Gastroesophageal sphincter (tissue), 4 donors: ENCODE measurements around the gene TSPEAR. TPM values are rescaled to one million over a fixed set of nuclear protein-coding genes. Genes with fewer than 3 reads are reported as not detected.
"Not testable (repeated sequence)": the region's sequence is repeated elsewhere in the genome, so short reads cannot be mapped to it uniquely, and the experiment has no call there.

Experiments
- ATAC-seq: fragments of 150-250 bp; one replicate; pipeline ENCODE4 v1.9.1; 2016; ENCODE audit warnings: mild to moderate bottlenecking, moderate library complexity
- H3K27ac ChIP-seq, 4 donors: fragments of 200-600 bp; sonication (generic) in 3 of 4; 1 replicate in 3 of 4; 2 replicates in 1 of 4; pipeline ENCODE4 v1.5.1; 2016 to 2019
- H3K27me3 ChIP-seq: fragments of 200-600 bp; sonication (generic); one replicate; pipeline ENCODE4 v1.5.1; 2019
- H3K36me3 ChIP-seq, 2 donors: fragments of 200-600 bp; sonication (generic); one replicate each; pipeline ENCODE4 v1.5.1; 2019; ENCODE audit warnings: control low read depth in 1 of 2
- H3K4me1 ChIP-seq, 3 donors: fragments of 200-600 bp; sonication (generic); 1 replicate in 2 of 3; 2 replicates in 1 of 3; pipeline ENCODE4 v1.5.1; 2016 to 2019; ENCODE audit warnings: control low read depth in 2 of 3
- H3K4me3 ChIP-seq, 2 donors: fragments of 200-600 bp; sonication (generic); one replicate each; pipeline ENCODE4 v1.5.1; 2019; ENCODE audit warnings: mild to moderate bottlenecking in 1 of 2, moderate library complexity in 1 of 2
- H3K9me3 ChIP-seq, 3 donors: fragments of 200-600 bp; sonication (generic); one replicate each; pipeline ENCODE4 v1.5.1; 2017 to 2019; ENCODE audit warnings: control low read depth in 2 of 3
- CTCF ChIP-seq, 4 experiments: fragments of 200-600 bp in 2 of 4; fragments of 450-650 bp in 2 of 4; sonication (generic) in 1 of 4; IDR thresholded peaks; one replicate each; pipeline ENCODE4 v1.5.1; 2017 to 2019; ENCODE audit warnings: antibody characterized with exemption in 4 of 4, mild to moderate bottlenecking in 2 of 4, moderate library complexity in 2 of 4
- EP300 ChIP-seq: sonication (generic); formaldehyde crosslinking; IDR thresholded peaks from one replicate; pipeline ENCODE4 v1.6.1; 2017; ENCODE audit warnings: antibody characterized with exemption, mild to moderate bottlenecking
- POLR2A ChIP-seq, 2 donors: fragments of 450-650 bp; IDR thresholded peaks; one replicate each; pipeline ENCODE4 v1.6.1; 2017; ENCODE audit warnings: antibody characterized with exemption in 2 of 2, mild to moderate bottlenecking in 2 of 2, moderate library complexity in 1 of 2
- POLR2AphosphoS5 ChIP-seq: sonication (generic); formaldehyde crosslinking; IDR thresholded peaks from one replicate; pipeline ENCODE4 v1.6.1; 2017; ENCODE audit warnings: antibody characterized with exemption
- whole genome bisulfite sequencing, 2 donors: methylation state at CpG; one replicate each; pipeline ENCODE4 v1.1.5; 2018; ENCODE audit warnings: low coverage in 1 of 2; 5-methylcytosine and 5-hydroxymethylcytosine counted together
- total RNA-seq, 4 donors: library from RNA; depleted of rRNA; stranded (reverse); fragments of >200 nt; gene quantifications; one replicate each; pipeline ENCODE4 v1.1.0, GENCODE V29; 2016

TSPEAR gene
- total RNA-seq, 4 donors from 2014 or later: not detected

GRCh38 chr21:44583089-44583799, 128.1 kb downstream of the TSPEAR start:
- Histone ChIP-seq H3K36me3 (no peaks in the 10 kb centered on the region), H3K4me1 (peaks cover 0 to 4% (median 0%) of the 10 kb centered on the region in 3 donors), H3K4me3 (no peak overlapping the region), H3K27me3 (peaks cover 42% of the 10 kb centered on the region), H3K27ac (no peak overlapping the region), H3K9me3 (peaks cover 0 to 43% (median 0%) of the 10 kb centered on the region in 3 donors)
- no peak for ATAC-seq
- 14 to 15% methylated on average over 10 to 11 of the region's 11 CpGs for WGBS, 2 donors
- TF ChIP-seq EP300: no peak
- TF ChIP-seq POLR2AphosphoS5: no peak
- no peak for TF ChIP-seq CTCF (IDR thresholded peaks at IDR 0.05)
- TF ChIP-seq POLR2A (IDR thresholded peaks at IDR 0.05): no peak

GRCh38 chr21:44582055-44582454, 129.3 kb downstream of the TSPEAR start:
- no peak for ATAC-seq

DNA sequence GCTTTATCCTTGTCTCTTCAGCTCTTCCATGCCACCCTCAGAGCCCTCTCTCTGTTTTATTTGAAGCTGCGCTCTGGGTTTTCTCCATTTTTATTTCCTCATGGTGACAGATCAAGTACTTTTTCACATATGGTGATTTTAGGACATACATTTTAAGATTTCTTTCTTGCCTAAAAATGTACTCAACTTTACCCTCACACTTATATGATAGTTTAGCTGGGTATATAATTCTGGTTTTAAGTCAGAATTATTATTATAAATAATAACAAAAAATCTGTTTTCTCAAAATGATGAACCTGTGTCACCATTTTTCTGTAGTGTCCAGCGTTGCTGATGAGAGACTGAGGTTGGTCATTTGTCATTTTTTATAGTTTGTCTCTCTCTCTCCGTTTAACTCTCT, 130.2 kb downstream of the TSPEAR start:
- peaks cover 0 to 4% (median 0%) of the 10 kb centered on the region in 3 donors for H3K4me1 ChIP-seq
- no peak overlapping the region for H3K4me3 ChIP-seq
- TF ChIP-seq EP300 (no peak), CTCF (IDR thresholded peaks at IDR 0.05) (no peak), POLR2AphosphoS5 (no peak), POLR2A (IDR thresholded peaks at IDR 0.05) (no peak)
- H3K36me3 ChIP-seq: no peaks in the 10 kb centered on the region
- peaks cover 0 to 63% (median 0%) of the 10 kb centered on the region in 3 donors for H3K9me3 ChIP-seq
- ATAC-seq: no peak
- H3K27ac ChIP-seq: no peak overlapping the region
- H3K27me3 ChIP-seq: peaks cover 47% of the 10 kb centered on the region
- WGBS, 2 donors: 82 to 90% methylated on average over 3 of the region's 3 CpGs

More at GRCh38 chr21:44582055-44582454, 129.3 kb downstream of the TSPEAR start:
- peaks cover 46% of the 10 kb centered on the region for H3K27me3 ChIP-seq
- peaks cover 0 to 4% (median 0%) of the 10 kb centered on the region in 3 donors for H3K4me1 ChIP-seq
- H3K4me3 ChIP-seq: no peak overlapping the region
- H3K27ac ChIP-seq: no peak overlapping the region
- H3K36me3 ChIP-seq: no peaks in the 10 kb centered on the region
- H3K9me3 ChIP-seq: peaks cover 0 to 54% (median 0%) of the 10 kb centered on the region in 3 donors
- 64 to 73% methylated on average over 14 of the region's 15 CpGs for WGBS, 2 donors
- TF ChIP-seq POLR2AphosphoS5 (no peak), POLR2A (IDR thresholded peaks at IDR 0.05) (no peak)

DNA sequence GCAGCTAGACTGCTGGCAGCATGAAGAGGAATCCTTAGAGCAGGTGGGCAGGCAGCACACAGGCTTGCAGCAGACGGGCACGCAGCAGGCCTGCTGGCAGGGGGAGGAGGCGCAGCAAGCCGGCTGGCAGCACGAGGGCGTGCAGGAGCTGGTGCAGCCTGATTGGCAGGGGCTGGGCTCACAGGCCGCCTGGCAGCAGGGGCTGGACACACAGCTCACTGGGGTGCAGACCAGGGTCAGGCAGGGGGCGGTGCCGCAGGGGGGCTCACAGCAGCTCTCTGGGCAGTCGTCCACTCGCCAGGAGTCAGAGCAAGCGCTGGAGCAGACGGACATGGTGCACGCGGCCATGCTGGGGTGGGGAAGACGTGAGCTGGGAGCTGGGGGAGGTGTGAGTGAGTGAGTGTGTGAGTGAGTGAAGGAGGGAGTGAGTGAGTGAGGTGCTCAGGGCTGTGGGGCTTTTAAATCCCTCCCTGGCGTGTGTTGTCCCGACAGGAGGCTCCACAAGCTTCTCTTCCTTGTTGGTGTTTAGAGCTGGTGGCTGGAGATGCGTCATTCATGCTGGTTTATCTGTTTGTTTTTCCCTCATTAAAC, 131.0 kb downstream of the TSPEAR start, which contains the start of gene KRTAP10-5:
Gene KRTAP10-5, minus strand, starts transcription at position 374 of the 591 bp plus-strand sequence. Its CDS starts 26 bp downstream, at position 348.
- H3K27ac ChIP-seq, H3K36me3 ChIP-seq, ATAC-seq, H3K4me1 ChIP-seq, H3K4me3 ChIP-seq: not testable (repeated sequence)
- WGBS, 2 donors: 19 to 55% methylated on average over 9 to 15 of the region's 19 CpGs
- peaks cover 46% of the 10 kb centered on the region for H3K27me3 ChIP-seq
- H3K9me3 ChIP-seq: peaks cover 0 to 64% (median 0%) of the 10 kb centered on the region in 3 donors

DNA sequence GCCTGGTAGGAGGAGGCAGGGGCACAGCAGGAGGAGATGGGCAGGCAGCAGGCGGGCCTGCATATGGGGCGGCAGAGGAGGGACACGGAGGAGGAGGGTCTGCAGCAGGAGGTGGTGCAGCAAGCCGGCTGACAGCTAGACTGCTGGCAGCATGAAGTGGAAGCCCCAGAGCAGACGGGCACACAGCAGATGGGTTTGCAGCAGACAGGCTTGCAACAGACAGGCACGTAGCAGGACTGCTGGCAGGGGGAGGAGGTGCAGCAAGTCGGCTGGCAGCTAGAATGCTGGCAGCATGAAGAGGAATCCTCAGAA, 131.6 kb downstream of the TSPEAR start:
- TF ChIP-seq POLR2A (IDR thresholded peaks at IDR 0.05): no peak
- TF ChIP-seq POLR2AphosphoS5: no peak
- TF ChIP-seq EP300: no peak
- no peak for TF ChIP-seq CTCF (IDR thresholded peaks at IDR 0.05)
- ATAC-seq: no peak
- no peaks in the 10 kb centered on the region for H3K36me3 ChIP-seq
- 67 to 84% methylated on average over 5 to 7 of the region's 7 CpGs for WGBS, 2 donors
- H3K27ac ChIP-seq: no peak overlapping the region
- H3K27me3 ChIP-seq: peaks cover 47% of the 10 kb centered on the region
- H3K4me3 ChIP-seq: no peak overlapping the region
- peaks cover 0 to 62% (median 0%) of the 10 kb centered on the region in 3 donors for H3K9me3 ChIP-seq
- peaks cover 0 to 4% (median 0%) of the 10 kb centered on the region in 3 donors for H3K4me1 ChIP-seq
